Measurements from ENCODE around the gene THBD. TPM values are rescaled to one million over a fixed set of nuclear protein-coding genes. Genes with fewer than 3 reads are reported as not detected.
A peak's percentile ranks its signal among the peaks of the same experiment; 100 is the strongest.

THBD gene
- total RNA-seq, 1 donor from 2014 or later = 5.8 TPM

- peaks cover 15% of the 10 kb centered on the region for H3K4me1 Mint-ChIP-seq (ENCODE audit: unreplicated experiment)
- H3K27ac Mint-ChIP-seq = peak overlapping the region; percentile 80
- TF ChIP-seq, protein P1, sequence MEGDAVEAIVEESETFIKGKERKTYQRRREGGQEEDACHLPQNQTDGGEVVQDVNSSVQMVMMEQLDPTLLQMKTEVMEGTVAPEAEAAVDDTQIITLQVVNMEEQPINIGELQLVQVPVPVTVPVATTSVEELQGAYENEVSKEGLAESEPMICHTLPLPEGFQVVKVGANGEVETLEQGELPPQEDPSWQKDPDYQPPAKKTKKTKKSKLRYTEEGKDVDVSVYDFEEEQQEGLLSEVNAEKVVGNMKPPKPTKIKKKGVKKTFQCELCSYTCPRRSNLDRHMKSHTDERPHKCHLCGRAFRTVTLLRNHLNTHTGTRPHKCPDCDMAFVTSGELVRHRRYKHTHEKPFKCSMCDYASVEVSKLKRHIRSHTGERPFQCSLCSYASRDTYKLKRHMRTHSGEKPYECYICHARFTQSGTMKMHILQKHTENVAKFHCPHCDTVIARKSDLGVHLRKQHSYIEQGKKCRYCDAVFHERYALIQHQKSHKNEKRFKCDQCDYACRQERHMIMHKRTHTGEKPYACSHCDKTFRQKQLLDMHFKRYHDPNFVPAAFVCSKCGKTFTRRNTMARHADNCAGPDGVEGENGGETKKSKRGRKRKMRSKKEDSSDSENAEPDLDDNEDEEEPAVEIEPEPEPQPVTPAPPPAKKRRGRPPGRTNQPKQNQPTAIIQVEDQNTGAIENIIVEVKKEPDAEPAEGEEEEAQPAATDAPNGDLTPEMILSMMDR (conservative IDR thresholded peaks at IDR 0.05) = peak; percentile 86
- peaks cover 69% of the 10 kb centered on the region for H3K27me3 Mint-ChIP-seq
- peak; percentile 88 for DNase-seq (ENCODE audit: extremely low spot score, unreplicated experiment)
- peaks cover 3% of the 10 kb centered on the region for H3K36me3 Mint-ChIP-seq
- H3K4me3 Mint-ChIP-seq = peak overlapping the region; percentile 91
- H3K9me3 Mint-ChIP-seq = no peaks in the 10 kb centered on the region
Measured at GRCh38 chr20:23050847-23051627, 1.6 kb upstream of the THBD start.

DNA sequence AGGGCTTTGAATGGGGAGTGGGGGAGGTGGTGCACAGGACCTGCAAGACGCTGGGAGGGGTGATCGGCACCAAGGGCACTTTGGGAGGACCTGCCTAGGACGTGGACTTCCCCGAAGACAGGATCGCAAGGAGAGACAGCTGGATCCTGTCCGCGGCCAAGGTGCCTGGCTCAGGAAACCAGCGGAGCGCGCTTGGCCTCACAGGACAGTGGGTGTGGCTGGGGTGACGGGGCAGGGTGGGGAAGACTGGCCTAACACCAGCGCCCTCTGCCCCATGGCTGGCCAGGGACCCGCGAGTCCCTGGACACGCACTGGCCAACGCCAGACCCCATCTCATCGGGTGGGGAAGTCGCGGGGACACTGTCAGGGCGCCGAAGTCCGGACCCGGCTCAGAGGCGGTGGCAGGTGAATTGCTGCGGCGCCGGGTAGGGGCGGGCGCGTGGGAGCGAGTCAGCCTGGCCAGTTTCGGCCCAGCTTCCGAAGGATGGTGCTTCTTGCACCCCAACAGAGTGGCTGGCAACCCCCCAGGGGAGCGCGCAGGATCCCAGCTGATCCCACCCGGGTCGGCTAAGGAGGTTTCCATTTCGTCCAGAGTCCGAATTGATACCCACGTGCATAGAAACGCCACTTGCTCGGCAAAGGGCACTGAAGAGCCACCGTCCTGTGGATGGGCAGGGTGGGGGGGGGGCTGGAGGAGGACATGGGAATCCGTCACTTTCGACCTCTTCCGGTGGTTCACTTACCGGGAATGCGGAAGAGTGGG lies 785 bp upstream of the THBD start:
- H3K36me3 Mint-ChIP-seq = peaks cover 3% of the 10 kb centered on the region
- peaks cover 20% of the 10 kb centered on the region for H3K4me1 Mint-ChIP-seq (ENCODE audit: unreplicated experiment)
- peak overlapping the region; percentile 91 for H3K4me3 Mint-ChIP-seq
- TF ChIP-seq, protein P1 (conservative IDR thresholded peaks at IDR 0.05) = no peak
- H3K27me3 Mint-ChIP-seq = peaks cover 72% of the 10 kb centered on the region
- DNase-seq (ENCODE audit: extremely low spot score, unreplicated experiment) = no peak
- H3K27ac Mint-ChIP-seq = peak overlapping the region; percentile 41
- H3K9me3 Mint-ChIP-seq = no peaks in the 10 kb centered on the region

- TF ChIP-seq, protein P1 (conservative IDR thresholded peaks at IDR 0.05) = peak; percentile 66
- Mint-ChIP-seq H3K27me3 (peaks cover 76% of the 10 kb centered on the region), H3K36me3 (peaks cover 3% of the 10 kb centered on the region), H3K4me1 (ENCODE audit: unreplicated experiment) (peaks cover 20% of the 10 kb centered on the region), H3K9me3 (no peaks in the 10 kb centered on the region), H3K27ac (no peak overlapping the region), H3K4me3 (peak overlapping the region; percentile 91)
- DNase-seq (ENCODE audit: extremely low spot score, unreplicated experiment) = no peak
Measured at GRCh38 chr20:23048283-23049200, 930 bp downstream of the THBD start.

DNA sequence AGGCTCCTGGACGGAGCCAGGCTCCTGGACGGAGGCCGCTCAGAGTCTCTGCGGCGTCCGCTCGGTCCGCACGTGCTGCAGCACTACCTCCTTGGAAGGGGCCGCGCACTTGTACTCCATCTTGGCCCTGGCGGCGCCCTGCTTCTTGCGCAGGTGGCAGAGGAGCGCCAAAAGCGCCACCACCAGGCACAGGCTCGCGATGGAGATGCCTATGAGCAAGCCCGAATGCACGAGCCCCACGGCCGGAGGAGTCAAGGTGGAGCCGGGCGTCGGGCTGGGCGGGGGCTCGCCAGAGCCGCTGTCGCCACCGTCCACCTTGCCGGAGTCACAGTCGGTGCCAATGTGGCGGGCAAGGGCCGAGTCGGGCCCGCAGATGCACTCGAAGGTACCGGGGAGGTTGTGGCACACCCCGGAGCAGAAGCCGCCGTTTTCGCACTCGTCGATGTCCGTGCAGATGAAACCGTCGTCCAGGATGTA lies 1.7 kb downstream of the THBD start:
- H3K36me3 Mint-ChIP-seq = peaks cover 3% of the 10 kb centered on the region
- no peaks in the 10 kb centered on the region for H3K9me3 Mint-ChIP-seq
- peaks cover 20% of the 10 kb centered on the region for H3K4me1 Mint-ChIP-seq (ENCODE audit: unreplicated experiment)
- TF ChIP-seq, protein P1 (conservative IDR thresholded peaks at IDR 0.05) = no peak
- no peak for DNase-seq (ENCODE audit: extremely low spot score, unreplicated experiment)
- H3K27ac Mint-ChIP-seq = no peak overlapping the region
- H3K4me3 Mint-ChIP-seq = peak overlapping the region; percentile 81
- peaks cover 75% of the 10 kb centered on the region for H3K27me3 Mint-ChIP-seq

Data from type B pancreatic cell (in vitro differentiated cells).